Osteocyte (in vitro differentiated cells): ENCODE measurements around the gene LRRC10. TPM values are rescaled to one million over a fixed set of nuclear protein-coding genes. Genes with fewer than 3 reads are reported as not detected.
A peak's percentile ranks its signal among the peaks of the same experiment; 100 is the strongest.

ENCODE experiments used
- DNase-seq: peaks from one replicate; pipeline ENCODE4 v3.0.0; 2021; ENCODE audit warnings: mixed read lengths; ENCODE audit not compliant: unreplicated experiment; ENCODE audit errors: extremely low spot score
- H3K27ac Mint-ChIP-seq: one replicate; pipeline ENCODE4 v1.8.0; 2021; ENCODE audit warnings: mild to moderate bottlenecking, mixed read lengths; ENCODE audit not compliant: unreplicated experiment
- H3K27me3 Mint-ChIP-seq: one replicate; pipeline ENCODE4 v1.8.0; 2021; ENCODE audit warnings: mixed read lengths; ENCODE audit not compliant: unreplicated experiment
- H3K36me3 Mint-ChIP-seq: one replicate; pipeline ENCODE4 v1.8.0; 2021; ENCODE audit warnings: mixed read lengths; ENCODE audit not compliant: unreplicated experiment
- H3K4me1 Mint-ChIP-seq: one replicate; pipeline ENCODE4 v1.8.0; 2021; ENCODE audit warnings: mixed read lengths; ENCODE audit not compliant: unreplicated experiment
- H3K4me3 Mint-ChIP-seq: one replicate; pipeline ENCODE4 v1.8.0; 2021; ENCODE audit warnings: mild to moderate bottlenecking, moderate library complexity, mixed read lengths; ENCODE audit not compliant: unreplicated experiment
- H3K9me3 Mint-ChIP-seq: one replicate; pipeline ENCODE4 v1.8.0; 2021; ENCODE audit warnings: mixed read lengths; ENCODE audit not compliant: unreplicated experiment
- CTCF ChIP-seq: fragments of 200-600 bp; sonication (generic); IDR thresholded peaks from 2 replicates; pipeline ENCODE4 v1.5.0; 2021; ENCODE audit warnings: antibody characterized with exemption, mild to moderate bottlenecking, moderate library complexity
- total RNA-seq: library from RNA; stranded (reverse); gene quantifications from 2 replicates; pipeline ENCODE4 v1.2.1, GENCODE V29; 2021

The LRRC10 gene
- total RNA-seq, 1 donor from 2014 or later = not detected

- no peaks in the 10 kb centered on the region for H3K9me3 Mint-ChIP-seq
- H3K4me3 Mint-ChIP-seq = no peak overlapping the region
- H3K27me3 Mint-ChIP-seq = no peaks in the 10 kb centered on the region
- TF ChIP-seq CTCF = no peak
- no peak for DNase-seq
- H3K36me3 Mint-ChIP-seq = peaks cover 19% of the 10 kb centered on the region
- H3K27ac Mint-ChIP-seq = no peak overlapping the region
- no peaks in the 10 kb centered on the region for H3K4me1 Mint-ChIP-seq
Observed at GRCh38 chr12:69578283-69578682, 32.4 kb downstream of the LRRC10 start.

- no peak for DNase-seq
- H3K4me1 Mint-ChIP-seq = peaks cover 2% of the 10 kb centered on the region
- peaks cover 35% of the 10 kb centered on the region for H3K36me3 Mint-ChIP-seq
- TF ChIP-seq CTCF = no peak
- no peaks in the 10 kb centered on the region for H3K9me3 Mint-ChIP-seq
- no peak overlapping the region for H3K4me3 Mint-ChIP-seq
- H3K27me3 Mint-ChIP-seq = no peaks in the 10 kb centered on the region
- H3K27ac Mint-ChIP-seq = no peak overlapping the region
Observed at GRCh38 chr12:69575346-69575745, 35.4 kb downstream of the LRRC10 start.

- H3K27me3 Mint-ChIP-seq = no peaks in the 10 kb centered on the region
- peak overlapping the region; percentile 21 for H3K27ac Mint-ChIP-seq
- peaks cover 15% of the 10 kb centered on the region for H3K4me1 Mint-ChIP-seq
- H3K36me3 Mint-ChIP-seq = peaks cover 38% of the 10 kb centered on the region
- peak; percentile 89 for TF ChIP-seq CTCF
- no peak for DNase-seq
- no peaks in the 10 kb centered on the region for H3K9me3 Mint-ChIP-seq
- H3K4me3 Mint-ChIP-seq = no peak overlapping the region
Observed at GRCh38 chr12:69570545-69571399, 39.9 kb downstream of the LRRC10 start.

- DNase-seq = no peak
- no peak for TF ChIP-seq CTCF
- peaks cover 34% of the 10 kb centered on the region for H3K36me3 Mint-ChIP-seq
- no peaks in the 10 kb centered on the region for H3K27me3 Mint-ChIP-seq
- H3K4me1 Mint-ChIP-seq = peaks cover 15% of the 10 kb centered on the region
- H3K4me3 Mint-ChIP-seq = no peak overlapping the region
- H3K9me3 Mint-ChIP-seq = no peaks in the 10 kb centered on the region
- peak overlapping the region; percentile 71 for H3K27ac Mint-ChIP-seq
Observed at GRCh38 chr12:69570000-69570516, 40.6 kb downstream of the LRRC10 start.

GRCh38 chr12:69569236-69569635 is 41.5 kb downstream of the LRRC10 start:
- no peaks in the 10 kb centered on the region for H3K27me3 Mint-ChIP-seq
- peaks cover 28% of the 10 kb centered on the region for H3K36me3 Mint-ChIP-seq
- H3K4me1 Mint-ChIP-seq = peaks cover 15% of the 10 kb centered on the region
- H3K9me3 Mint-ChIP-seq = no peaks in the 10 kb centered on the region
- TF ChIP-seq CTCF = no peak
- no peak overlapping the region for H3K4me3 Mint-ChIP-seq
- peak overlapping the region; percentile 71 for H3K27ac Mint-ChIP-seq
- DNase-seq = no peak
